Skin epidermis (tissue), 12 donors: ENCODE measurements around the gene AK8.
"Not testable (repeated sequence)": the region's sequence is repeated elsewhere in the genome, so short reads cannot be mapped to it uniquely, and the experiment has no call there.

Experiments
- H3K27ac ChIP-seq, 21 experiments: fragments of 200-600 bp; sonication (generic) in 11 of 21; one replicate each; pipeline ENCODE4 v1.5.0; 2020; ENCODE audit warnings: mild to moderate bottlenecking in 3 of 21, inconsistent platforms in 2 of 21, moderate library complexity in 2 of 21
- H3K4me3 ChIP-seq, 7 experiments: fragments of 200-600 bp; sonication (generic) in 2 of 7; one replicate each; pipeline ENCODE4 v1.5.0; 2020; ENCODE audit warnings: inconsistent platforms in 2 of 7, mild to moderate bottlenecking in 2 of 7, moderate library complexity in 1 of 7

The AK8 gene

GRCh38 chr9:132784286-132784830, 93.7 kb downstream of the AK8 start:
- Histone ChIP-seq H3K4me3 (no peak overlapping the region), H3K27ac (no peak overlapping the region)

- no peak overlapping the region for H3K27ac ChIP-seq
These were observed 95.1 kb downstream of the AK8 start for GRCh38 chr9:132783006-132783405.

GRCh38 chr9:132782037-132782436, 96.0 kb downstream of the AK8 start:
- H3K27ac ChIP-seq: no peak overlapping the region
- H3K4me3 ChIP-seq: no peak overlapping the region

More at GRCh38 chr9:132783006-132783405, 95.1 kb downstream of the AK8 start:
- H3K4me3 ChIP-seq: no peak overlapping the region

GRCh38 chr9:132780230-132781007, 97.7 kb downstream of the AK8 start:
- no peak overlapping the region for H3K4me3 ChIP-seq
- no peak overlapping the region for H3K27ac ChIP-seq

- H3K27ac ChIP-seq: no peak overlapping the region
- H3K4me3 ChIP-seq: no peak overlapping the region
These were observed 101.2 kb downstream of the AK8 start for GRCh38 chr9:132776891-132777290.

- Histone ChIP-seq H3K4me3 (no peak overlapping the region), H3K27ac (no peak overlapping the region)
These were observed 101.8 kb downstream of the AK8 start for GRCh38 chr9:132776268-132776667.

GRCh38 chr9:132775720-132776119, 102.4 kb downstream of the AK8 start:
- H3K4me3 ChIP-seq: no peak overlapping the region
- no peak overlapping the region for H3K27ac ChIP-seq

- Histone ChIP-seq H3K4me3 (no peak overlapping the region), H3K27ac (no peak overlapping the region)
These were observed 103.2 kb downstream of the AK8 start for GRCh38 chr9:132774886-132775285.

- H3K27ac ChIP-seq: no peak overlapping the region
- no peak overlapping the region for H3K4me3 ChIP-seq
These were observed 104.2 kb downstream of the AK8 start for GRCh38 chr9:132773764-132774339.

GRCh38 chr9:132773093-132773492, 105.0 kb downstream of the AK8 start:
- Histone ChIP-seq H3K27ac (no peak overlapping the region), H3K4me3 (no peak overlapping the region)

GRCh38 chr9:132771752-132772151, 106.3 kb downstream of the AK8 start:
- not testable (repeated sequence) for H3K4me3 ChIP-seq, H3K27ac ChIP-seq

GRCh38 chr9:132770770-132771310, 107.2 kb downstream of the AK8 start:
- Histone ChIP-seq H3K27ac (peak overlapping the region in 20 of 21 experiments; percentile 29 to 89 (median 82)), H3K4me3 (peak overlapping the region; percentile 57 to 83 (median 71))

GRCh38 chr9:132769906-132770769, 107.9 kb downstream of the AK8 start:
- H3K4me3 ChIP-seq: peak overlapping the region; percentile 57 to 83 (median 71)

GRCh38 chr9:132768932-132769905, 108.9 kb downstream of the AK8 start:
- H3K27ac ChIP-seq: peak overlapping the region; percentile 29 to 89 (median 81)
- H3K4me3 ChIP-seq: peak overlapping the region; percentile 57 to 83 (median 71)

More at GRCh38 chr9:132769906-132770769, 107.9 kb downstream of the AK8 start:
- peak overlapping the region; percentile 29 to 89 (median 81) for H3K27ac ChIP-seq

GRCh38 chr9:132763574-132763973, 114.5 kb downstream of the AK8 start:
- Histone ChIP-seq H3K4me3 (no peak overlapping the region), H3K27ac (no peak overlapping the region)

- Histone ChIP-seq H3K4me3 (no peak overlapping the region), H3K27ac (no peak overlapping the region)
These were observed 115.2 kb downstream of the AK8 start for GRCh38 chr9:132762896-132763295.

GRCh38 chr9:132761602-132762001, 116.5 kb downstream of the AK8 start:
- no peak overlapping the region for H3K27ac ChIP-seq
- no peak overlapping the region for H3K4me3 ChIP-seq

- Histone ChIP-seq H3K4me3 (no peak overlapping the region), H3K27ac (no peak overlapping the region)
These were observed 118.0 kb downstream of the AK8 start for GRCh38 chr9:132760057-132760456.

- Histone ChIP-seq H3K27ac (no peak overlapping the region), H3K4me3 (no peak overlapping the region)
These were observed 121.1 kb downstream of the AK8 start for GRCh38 chr9:132757016-132757415.
